ENCODE measurements around the gene BPTF. TPM values are rescaled to one million over a fixed set of nuclear protein-coding genes. Genes with fewer than 3 reads are reported as not detected.
A peak's percentile ranks its signal among the peaks of the same experiment; 100 is the strongest.

Gene BPTF
- total and polyA plus RNA-seq, 2 of the 8 experiments (the other 6 are each of a cell fraction or from before 2014, with no cell fraction given): 107 to 228 TPM

DNA sequence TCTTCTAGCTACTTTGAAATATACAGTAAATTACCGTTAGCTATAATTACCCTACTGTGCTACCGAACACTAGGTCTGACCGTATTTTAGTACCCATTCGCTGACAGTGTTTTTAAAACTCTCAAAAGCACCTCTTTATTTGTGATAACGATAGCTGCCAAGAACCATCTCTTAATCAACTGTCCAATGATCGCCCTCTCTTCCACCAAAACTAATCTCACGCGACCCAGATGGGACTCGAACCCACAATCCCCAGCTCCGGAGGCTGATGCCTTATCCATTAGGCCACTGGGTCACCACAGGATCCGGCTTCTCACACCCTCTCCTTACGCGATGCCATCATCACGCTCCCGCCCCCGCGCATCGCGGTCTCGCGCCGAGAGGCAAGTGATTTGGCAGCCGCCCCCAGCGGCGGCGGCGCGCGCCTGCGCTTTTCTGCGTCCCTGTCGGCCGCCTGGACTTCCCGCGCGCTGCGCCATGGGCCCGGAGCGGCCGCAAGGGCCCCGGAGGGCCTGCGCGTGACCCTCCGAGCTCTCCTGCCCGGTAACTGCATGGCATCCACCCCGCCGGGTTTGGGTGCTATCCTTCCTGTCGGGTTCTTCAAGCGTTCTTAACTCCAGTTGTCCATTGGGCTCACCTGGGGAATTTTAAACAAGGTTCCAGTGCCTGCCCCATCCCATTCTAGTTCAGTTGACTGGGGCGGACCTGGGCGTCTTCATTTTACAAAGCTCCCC, 194.5 kb downstream of the BPTF start (continued):
- TF ChIP-seq POLR2AphosphoS5 (IDR thresholded peaks at IDR 0.05; ENCODE audit: low read depth, low read length) (peak; percentile 37; the same call in 1 of the 2 replicates), RBBP5 (IDR thresholded peaks at IDR 0.05; ENCODE audit: borderline replicate concordance, low read depth, low read length) (peak; percentile 94), BACH1 (IDR thresholded peaks at IDR 0.05; ENCODE audit: low read length) (peak; percentile 44; the same call in 1 of the 2 replicates), TEAD4 (IDR thresholded peaks at IDR 0.05; ENCODE audit: low read depth, low read length) (peak; percentile 92), RXRA (IDR thresholded peaks at IDR 0.05; ENCODE audit: insufficient read depth, low read depth, low read length) (0 out of 2 replicates have a peak, but pooled peaks have one; percentile 16), EZH2 (IDR thresholded peaks at IDR 0.05; ENCODE audit: low read depth, low read length, severe bottlenecking) (no peak), SP4 (IDR thresholded peaks at IDR 0.05; ENCODE audit: low read length) (0 out of 2 replicates have a peak, but pooled peaks have one; percentile 80), JUN (IDR thresholded peaks at IDR 0.05; ENCODE audit: low read depth, low read length) (no peak), PHF8 (conservative IDR thresholded peaks at IDR 0.05; ENCODE audit: low read depth, low read length) (peak; percentile 86), RAD21 (IDR thresholded peaks at IDR 0.05 in 1 of 2, conservative IDR thresholded peaks at IDR 0.05 in 1 of 2; ENCODE audit: low read depth in 2 of 2, low read length in 2 of 2) (peak in 1 of 2 experiments; percentile 28; a peak in 1 of 4 replicates), SRF (IDR thresholded peaks at IDR 0.05; ENCODE audit: low read depth, low read length) (no peak), TAF7 (optimal IDR thresholded peaks at IDR 0.05; ENCODE audit: borderline replicate concordance, low read depth, low read length) (peak; percentile 78), SUZ12 (IDR thresholded peaks at IDR 0.05; ENCODE audit: low read length) (no peak), CBX8 (IDR thresholded peaks at IDR 0.05; ENCODE audit: borderline replicate concordance, low read depth, low read length) (no peak)
- TF ChIP-seq, protein P1, sequence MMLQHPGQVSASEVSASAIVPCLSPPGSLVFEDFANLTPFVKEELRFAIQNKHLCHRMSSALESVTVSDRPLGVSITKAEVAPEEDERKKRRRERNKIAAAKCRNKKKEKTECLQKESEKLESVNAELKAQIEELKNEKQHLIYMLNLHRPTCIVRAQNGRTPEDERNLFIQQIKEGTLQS (IDR thresholded peaks at IDR 0.05; ENCODE audit: insufficient read depth, low read depth, low read length): no peak
- TF ChIP-seq, protein P2, sequence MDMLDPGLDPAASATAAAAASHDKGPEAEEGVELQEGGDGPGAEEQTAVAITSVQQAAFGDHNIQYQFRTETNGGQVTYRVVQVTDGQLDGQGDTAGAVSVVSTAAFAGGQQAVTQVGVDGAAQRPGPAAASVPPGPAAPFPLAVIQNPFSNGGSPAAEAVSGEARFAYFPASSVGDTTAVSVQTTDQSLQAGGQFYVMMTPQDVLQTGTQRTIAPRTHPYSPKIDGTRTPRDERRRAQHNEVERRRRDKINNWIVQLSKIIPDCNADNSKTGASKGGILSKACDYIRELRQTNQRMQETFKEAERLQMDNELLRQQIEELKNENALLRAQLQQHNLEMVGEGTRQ (IDR thresholded peaks at IDR 0.05; ENCODE audit: low read length): no peak
- TF ChIP-seq, protein P3, sequence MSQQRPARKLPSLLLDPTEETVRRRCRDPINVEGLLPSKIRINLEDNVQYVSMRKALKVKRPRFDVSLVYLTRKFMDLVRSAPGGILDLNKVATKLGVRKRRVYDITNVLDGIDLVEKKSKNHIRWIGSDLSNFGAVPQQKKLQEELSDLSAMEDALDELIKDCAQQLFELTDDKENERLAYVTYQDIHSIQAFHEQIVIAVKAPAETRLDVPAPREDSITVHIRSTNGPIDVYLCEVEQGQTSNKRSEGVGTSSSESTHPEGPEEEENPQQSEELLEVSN (IDR thresholded peaks at IDR 0.05): peak; percentile 87
- TF ChIP-seq, protein P4, sequence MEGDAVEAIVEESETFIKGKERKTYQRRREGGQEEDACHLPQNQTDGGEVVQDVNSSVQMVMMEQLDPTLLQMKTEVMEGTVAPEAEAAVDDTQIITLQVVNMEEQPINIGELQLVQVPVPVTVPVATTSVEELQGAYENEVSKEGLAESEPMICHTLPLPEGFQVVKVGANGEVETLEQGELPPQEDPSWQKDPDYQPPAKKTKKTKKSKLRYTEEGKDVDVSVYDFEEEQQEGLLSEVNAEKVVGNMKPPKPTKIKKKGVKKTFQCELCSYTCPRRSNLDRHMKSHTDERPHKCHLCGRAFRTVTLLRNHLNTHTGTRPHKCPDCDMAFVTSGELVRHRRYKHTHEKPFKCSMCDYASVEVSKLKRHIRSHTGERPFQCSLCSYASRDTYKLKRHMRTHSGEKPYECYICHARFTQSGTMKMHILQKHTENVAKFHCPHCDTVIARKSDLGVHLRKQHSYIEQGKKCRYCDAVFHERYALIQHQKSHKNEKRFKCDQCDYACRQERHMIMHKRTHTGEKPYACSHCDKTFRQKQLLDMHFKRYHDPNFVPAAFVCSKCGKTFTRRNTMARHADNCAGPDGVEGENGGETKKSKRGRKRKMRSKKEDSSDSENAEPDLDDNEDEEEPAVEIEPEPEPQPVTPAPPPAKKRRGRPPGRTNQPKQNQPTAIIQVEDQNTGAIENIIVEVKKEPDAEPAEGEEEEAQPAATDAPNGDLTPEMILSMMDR (IDR thresholded peaks at IDR 0.05; ENCODE audit: control extremely low read depth in 1 of 3, insufficient read depth in 1 of 3, low read depth in 1 of 3, low read length in 3 of 3): peak; percentile 27 to 52 (median 43)
